NCI-H1436 (cell line): Measurements from ENCODE around the gene MORN1.
"Not testable (repeated sequence)": the region's sequence is repeated elsewhere in the genome, so short reads cannot be mapped to it uniquely, and the experiment has no call there.

Source experiments
- DNase-seq: peaks from one replicate; lab custom pipeline; 2025; lab: John Stamatoyannopoulos, UW

The MORN1 gene

GRCh38 chr1:2304282-2304681 lies 87.1 kb downstream of the MORN1 start:
- no peak for DNase-seq

- DNase-seq, result no peak
These were observed 87.6 kb downstream of the MORN1 start for GRCh38 chr1:2303781-2304180.

DNA sequence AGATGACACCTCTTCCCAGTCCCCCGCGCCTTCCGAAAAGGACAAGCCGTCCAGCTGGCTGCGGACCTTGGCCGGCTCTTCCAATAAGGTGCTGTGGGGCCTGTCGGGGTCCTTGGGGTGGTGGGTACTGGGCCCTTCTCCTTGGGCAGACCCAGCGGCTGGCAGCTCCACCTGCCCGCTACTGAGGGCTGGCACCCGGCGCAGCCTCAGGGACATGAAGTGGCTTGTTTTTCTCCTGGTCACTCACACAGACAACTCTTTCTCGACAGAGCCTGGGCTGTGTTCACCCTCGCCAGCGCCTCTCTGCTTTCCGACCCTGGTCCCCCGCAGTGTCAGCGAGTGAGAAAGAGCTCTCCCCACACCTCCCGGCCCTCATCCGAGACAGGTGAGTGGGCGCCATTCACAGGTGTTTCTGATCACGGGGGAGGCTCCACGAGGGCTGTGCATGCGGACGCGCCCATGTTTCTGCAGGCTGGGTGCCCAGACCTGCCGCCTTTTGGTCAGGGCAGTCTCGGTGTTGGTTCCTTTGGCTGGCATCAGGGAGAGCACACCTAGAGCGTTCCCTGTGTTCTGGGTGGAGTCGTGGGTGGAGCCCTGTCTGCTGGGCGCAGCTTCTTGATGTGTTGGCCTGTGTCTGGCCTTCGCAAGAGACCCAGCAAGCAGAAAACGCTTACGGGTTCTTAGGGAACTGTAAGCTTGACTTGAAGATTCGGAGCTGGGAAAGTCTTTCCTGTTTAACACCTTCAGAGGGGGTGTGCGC lies 88.2 kb downstream of the MORN1 start:
- no peak for DNase-seq

DNA sequence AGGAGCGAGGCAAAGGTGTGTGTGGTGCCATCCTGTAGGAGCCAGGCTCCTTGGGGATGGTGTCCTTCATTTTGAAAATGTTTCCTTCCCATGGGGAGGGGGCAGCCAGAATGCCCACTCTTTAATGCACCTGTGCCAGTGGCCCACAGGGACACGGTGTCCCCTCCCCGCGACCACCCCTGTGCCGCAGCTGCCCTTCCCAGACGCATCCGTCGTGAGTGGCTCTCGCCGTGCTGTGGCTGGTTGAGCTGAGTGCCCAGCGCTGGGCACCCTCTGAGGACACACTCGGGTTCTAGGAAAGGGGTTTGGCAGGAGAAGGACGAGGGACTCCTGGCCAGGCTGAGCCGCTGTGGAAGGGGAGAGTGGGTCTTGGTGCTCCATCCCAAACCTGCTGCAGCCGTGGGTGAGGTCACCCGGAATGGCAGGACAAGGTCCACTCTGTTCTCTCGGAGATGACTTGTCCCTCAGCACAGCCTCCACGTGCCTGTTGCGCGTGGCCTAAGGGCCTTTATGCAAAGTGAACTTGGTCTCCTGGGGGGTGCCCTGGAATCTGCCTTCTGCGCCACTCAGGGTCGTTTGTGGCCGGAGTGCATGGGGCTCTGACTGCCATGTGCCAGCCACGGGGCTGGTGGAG lies 88.9 kb downstream of the MORN1 start:
- DNase-seq, result no peak

GRCh38 chr1:2301607-2302291 lies 89.6 kb downstream of the MORN1 start:
- no peak for DNase-seq

GRCh38 chr1:2300851-2301606 lies 90.3 kb downstream of the MORN1 start:
- no peak for DNase-seq

- DNase-seq, result no peak
These were observed 91.2 kb downstream of the MORN1 start for GRCh38 chr1:2300004-2300771.

- no peak for DNase-seq
These were observed 92.2 kb downstream of the MORN1 start for GRCh38 chr1:2299131-2299627.

DNA sequence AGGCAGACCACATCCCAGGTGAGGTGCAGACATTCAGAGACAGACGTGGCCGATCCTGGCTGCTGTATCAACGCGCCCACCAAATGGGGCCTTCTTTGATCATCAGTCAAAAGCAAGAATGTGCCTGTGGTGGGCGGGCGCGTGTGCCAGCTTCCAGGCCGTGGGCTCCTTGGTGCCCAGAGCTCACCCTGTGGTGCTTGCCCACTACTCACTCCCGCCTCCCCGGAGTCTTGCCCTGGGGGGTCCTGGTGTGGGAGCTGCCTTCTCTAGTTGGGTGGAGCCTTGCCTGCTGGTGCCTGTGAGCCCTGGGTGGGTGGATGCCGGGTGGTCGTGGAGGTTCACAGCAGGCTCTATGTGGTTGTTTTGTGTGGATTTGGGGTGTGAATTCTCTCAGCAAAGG lies 92.7 kb downstream of the MORN1 start:
- DNase-seq, result no peak

DNA sequence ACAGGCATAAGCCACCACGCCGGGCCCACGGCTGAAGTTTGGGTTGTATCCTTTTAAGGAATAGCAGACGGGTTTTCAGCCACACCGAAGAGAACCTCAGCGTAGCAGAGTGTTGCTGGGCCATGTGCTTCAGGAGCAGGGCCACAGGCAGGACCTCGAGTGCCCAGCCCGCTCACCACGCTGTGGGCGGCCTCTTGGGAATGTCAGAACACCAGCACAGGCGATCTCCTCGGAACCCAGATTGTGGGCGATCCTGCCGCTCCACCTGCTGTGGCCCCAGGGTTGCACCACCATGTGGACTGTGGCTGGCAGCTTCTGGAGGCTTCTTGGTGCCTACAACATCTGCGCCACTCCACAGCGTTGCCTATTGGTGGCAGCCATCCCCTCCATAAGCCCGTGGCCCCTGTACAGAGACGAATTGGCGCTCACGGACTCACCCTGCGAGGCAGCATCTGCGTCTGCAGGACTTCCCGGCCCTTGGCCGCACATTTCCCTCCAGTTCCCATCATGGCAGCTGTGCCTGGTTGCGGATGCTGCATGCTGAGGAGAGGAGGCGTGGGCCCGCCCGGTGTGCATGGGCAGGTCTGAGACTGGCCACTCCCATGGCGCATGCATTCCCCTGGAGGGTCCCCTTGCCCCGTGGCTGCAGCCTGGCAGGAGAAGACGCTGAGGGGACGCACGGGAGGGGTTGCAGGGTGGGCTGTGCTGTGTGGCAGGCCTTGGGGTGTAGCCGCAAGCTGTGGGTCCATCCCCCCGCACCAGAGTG lies 93.9 kb downstream of the MORN1 start:
- no peak for DNase-seq

- no peak for DNase-seq
These were observed 94.7 kb downstream of the MORN1 start for GRCh38 chr1:2296614-2297013.

GRCh38 chr1:2296211-2296610 lies 95.1 kb downstream of the MORN1 start:
- DNase-seq, result not testable (repeated sequence)

DNA sequence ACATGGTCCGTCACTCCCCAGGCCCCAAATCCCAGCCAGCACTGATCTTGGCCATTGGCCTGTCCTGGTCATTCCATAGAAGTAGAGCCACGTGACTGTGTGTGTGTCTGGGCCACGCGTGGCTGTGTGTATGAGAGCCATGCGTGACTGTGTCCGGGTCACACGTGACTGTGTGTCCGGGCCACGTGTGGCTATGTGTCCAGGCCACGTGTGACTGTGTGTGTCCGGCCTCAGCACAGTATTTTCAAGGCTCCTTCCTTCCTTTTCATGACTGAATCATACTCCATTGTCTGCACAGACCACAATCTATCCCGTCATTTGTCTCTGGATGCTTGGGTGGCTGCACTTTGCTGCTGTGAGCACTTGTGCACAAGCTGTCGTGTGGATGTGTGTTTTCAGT lies 95.8 kb downstream of the MORN1 start:
- DNase-seq, result no peak

DNA sequence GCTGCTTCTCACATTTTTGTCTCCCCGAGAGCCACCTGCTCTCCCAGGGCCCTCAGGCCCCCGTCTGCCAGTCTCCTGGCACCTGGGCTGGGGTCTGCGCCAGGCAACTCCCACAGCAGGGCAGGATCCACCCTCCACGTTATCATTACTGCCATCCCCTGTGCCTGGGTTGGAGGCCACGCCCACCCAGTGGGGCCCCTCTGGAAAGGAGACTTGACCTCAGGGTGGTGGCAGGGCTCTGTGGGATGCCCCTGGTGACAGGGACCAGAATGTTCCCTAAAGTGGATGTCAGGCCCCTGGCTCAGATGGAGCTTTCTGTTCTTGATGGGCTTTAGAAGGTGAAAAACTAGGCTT lies 96.7 kb downstream of the MORN1 start:
- DNase-seq, result no peak

- DNase-seq, result no peak
These were observed 97.2 kb downstream of the MORN1 start for GRCh38 chr1:2294033-2294724.

- DNase-seq, result no peak
These were observed 98.5 kb downstream of the MORN1 start for GRCh38 chr1:2292725-2293450.

DNA sequence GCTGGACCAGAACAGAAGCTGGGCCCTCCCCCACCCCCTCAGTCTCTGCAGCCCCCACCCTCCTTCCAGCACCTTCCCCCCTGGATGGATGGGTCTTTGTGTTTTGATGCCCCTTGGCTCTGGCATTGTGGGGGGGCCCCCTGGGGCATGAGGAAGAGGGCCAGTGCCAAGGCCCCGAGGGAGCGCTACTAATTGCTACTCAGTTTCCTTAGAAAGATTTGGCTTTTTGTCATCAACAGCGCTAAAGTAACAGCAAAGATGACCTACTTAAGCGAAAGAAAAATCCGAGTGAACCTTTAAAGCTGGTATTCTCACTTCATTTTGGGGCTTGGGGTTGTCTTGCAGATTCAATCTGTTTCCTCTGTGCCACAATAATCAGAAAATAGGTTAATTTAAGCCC lies 99.8 kb downstream of the MORN1 start:
- DNase-seq, result no peak

DNA sequence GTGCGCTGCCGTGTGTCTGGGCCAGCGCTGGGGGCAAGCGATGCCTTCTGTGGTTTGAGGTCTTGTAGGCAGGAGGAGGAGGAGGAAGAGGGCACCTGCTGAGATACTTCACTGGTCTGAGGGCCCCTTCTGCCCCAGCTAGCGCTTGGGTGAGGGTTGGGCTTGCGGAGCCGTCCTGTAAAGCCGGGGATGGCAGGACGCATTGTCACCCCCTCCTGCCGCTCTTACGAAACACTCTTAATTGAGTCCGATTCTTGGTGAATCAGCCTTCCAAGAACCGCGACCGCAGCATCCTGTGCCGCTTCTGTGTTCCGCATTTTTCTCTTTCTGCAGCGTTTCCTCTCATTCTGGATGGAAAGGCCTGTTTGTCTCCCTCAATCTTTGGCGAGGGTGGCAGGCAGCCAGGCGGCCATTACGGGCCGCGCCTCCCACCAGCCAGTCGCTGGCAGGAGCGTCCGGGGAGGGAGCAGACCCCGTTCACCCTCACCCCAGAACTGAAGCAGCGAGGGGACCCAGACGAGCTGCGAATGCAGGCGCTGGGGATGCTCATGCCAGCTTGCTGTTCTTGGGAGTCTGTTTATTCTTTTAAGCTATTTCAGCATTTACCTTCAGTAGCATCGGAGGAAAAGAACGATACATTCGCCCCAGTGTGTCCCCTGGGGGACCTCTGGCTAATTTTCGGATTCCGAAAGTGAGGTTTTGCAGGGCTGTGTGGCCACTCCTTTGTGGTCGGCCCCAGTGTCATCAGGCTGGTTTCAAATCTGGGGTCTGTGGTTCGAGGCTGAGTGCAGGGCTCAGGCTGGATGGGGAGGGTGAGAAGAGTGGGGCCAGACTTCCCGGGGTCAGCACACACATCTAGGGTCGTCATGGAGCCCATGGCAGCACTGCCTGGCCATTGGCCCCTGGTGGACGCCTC lies 100.5 kb downstream of the MORN1 start:
- no peak for DNase-seq
